Astrocyte (in vitro differentiated cells and primary cell): ENCODE data around the gene FSTL3. TPM values are rescaled to one million over a fixed set of nuclear protein-coding genes. Genes with fewer than 3 reads are reported as not detected.

ENCODE experiments used
- DNase-seq: peaks from one replicate; pipeline ENCODE4 v3.0.0-alpha.2; 2010; ENCODE audit warnings: low read depth
- FAIRE-seq: peaks from 2 replicates; lab custom pipeline; 2011; peaks lifted over from hg19 to GRCh38; lab: Jason Lieb, UNC
- H2AFZ ChIP-seq: 2 replicates; pipeline ENCODE4 v1.6.0; 2012; ENCODE audit warnings: low read depth, low read length, inconsistent platforms
- H3K27ac ChIP-seq: 2 replicates; pipeline ENCODE4 v1.5.1; 2011; ENCODE audit warnings: low read depth, low read length, inconsistent platforms
- H3K27me3 ChIP-seq: 2 replicates; pipeline ENCODE4 v1.6.0; 2011; ENCODE audit warnings: low read length, inconsistent platforms; ENCODE audit not compliant: insufficient read depth
- H3K36me3 ChIP-seq: 2 replicates; pipeline ENCODE4 v1.5.1; 2011; ENCODE audit warnings: low read length, inconsistent platforms; ENCODE audit not compliant: insufficient read depth
- H3K4me1 ChIP-seq: 2 replicates; pipeline ENCODE4 v1.5.1; 2011; ENCODE audit warnings: low read length, inconsistent platforms; ENCODE audit not compliant: insufficient read depth
- H3K4me2 ChIP-seq: 2 replicates; pipeline ENCODE4 v1.6.0; 2012; ENCODE audit warnings: low read length, inconsistent platforms
- H3K4me3 ChIP-seq: 2 replicates; pipeline ENCODE4 v1.5.1; 2011; ENCODE audit warnings: low read depth, mild to moderate bottlenecking, low read length, inconsistent platforms; ENCODE audit not compliant: insufficient read depth
- H3K79me2 ChIP-seq: 2 replicates; pipeline ENCODE4 v1.6.0; 2012; ENCODE audit warnings: mild to moderate bottlenecking, low read length, inconsistent platforms; ENCODE audit not compliant: insufficient read depth
- H3K9ac ChIP-seq: 2 replicates; pipeline ENCODE4 v1.6.0; 2012; ENCODE audit warnings: mild to moderate bottlenecking, low read length, inconsistent platforms
- H3K9me3 ChIP-seq: 2 replicates; pipeline ENCODE4 v1.5.1; 2012; ENCODE audit warnings: low read depth, mild to moderate bottlenecking, low read length, inconsistent platforms; ENCODE audit not compliant: insufficient read depth
- H4K20me1 ChIP-seq: 2 replicates; pipeline ENCODE4 v1.6.0; 2012; ENCODE audit warnings: low read length, inconsistent platforms; ENCODE audit not compliant: insufficient read depth
- H3K27ac Mint-ChIP-seq: one replicate; pipeline ENCODE4 v1.8.0; 2021; ENCODE audit warnings: mild to moderate bottlenecking, mixed read lengths; ENCODE audit not compliant: unreplicated experiment
- H3K27me3 Mint-ChIP-seq: one replicate; pipeline ENCODE4 v1.8.0; 2021; ENCODE audit warnings: low read depth, mixed read lengths; ENCODE audit not compliant: unreplicated experiment
- H3K36me3 Mint-ChIP-seq: one replicate; pipeline ENCODE4 v1.8.0; 2021; ENCODE audit warnings: low read depth, mixed read lengths; ENCODE audit not compliant: unreplicated experiment
- H3K4me1 Mint-ChIP-seq: one replicate; pipeline ENCODE4 v1.8.0; 2021; ENCODE audit warnings: low read depth, mixed read lengths; ENCODE audit not compliant: unreplicated experiment
- H3K4me3 Mint-ChIP-seq: one replicate; pipeline ENCODE4 v1.8.0; 2021; ENCODE audit warnings: mild to moderate bottlenecking, moderate library complexity, mixed read lengths; ENCODE audit not compliant: unreplicated experiment
- H3K9me3 Mint-ChIP-seq: one replicate; pipeline ENCODE4 v1.8.0; 2021; ENCODE audit warnings: mild to moderate bottlenecking, mixed read lengths; ENCODE audit not compliant: unreplicated experiment
- CTCF ChIP-seq: IDR thresholded peaks from 2 replicates; pipeline ENCODE4 v1.5.1; 2011; ENCODE audit warnings: low read depth, mild to moderate bottlenecking, inconsistent platforms, low read length, moderate library complexity; ENCODE audit not compliant: insufficient read depth
- EZH2 ChIP-seq: IDR thresholded peaks from 2 replicates; pipeline ENCODE4 v1.6.1; 2012; ENCODE audit warnings: mild to moderate bottlenecking, low read length, inconsistent platforms; ENCODE audit not compliant: insufficient read depth
- total RNA-seq: library from RNA; stranded (reverse); gene quantifications from 2 replicates; pipeline ENCODE4 v1.2.1, GENCODE V29; 2021

The FSTL3 gene
- total RNA-seq, 1 donor from 2014 or later = 72.0 TPM

- no peak overlapping the region for H3K4me3 Mint-ChIP-seq
- H3K9me3 ChIP-seq = no peaks in the 10 kb centered on the region
Measured at GRCh38 chr19:634975-635652, 41.1 kb upstream of the FSTL3 start.

GRCh38 chr19:638906-639252 is 37.3 kb upstream of the FSTL3 start:
- H3K9me3 Mint-ChIP-seq = no peaks in the 10 kb centered on the region
- H3K36me3 Mint-ChIP-seq = no peaks in the 10 kb centered on the region

More at GRCh38 chr19:634975-635652, 41.1 kb upstream of the FSTL3 start:
- no peaks in the 10 kb centered on the region for H3K36me3 ChIP-seq
- H3K4me1 ChIP-seq = peaks cover 24% of the 10 kb centered on the region
- H3K9ac ChIP-seq = no peak overlapping the region
- Mint-ChIP-seq H3K36me3 (peaks cover 2% of the 10 kb centered on the region), H3K27me3 (peaks cover 8% of the 10 kb centered on the region), H3K27ac (no peak overlapping the region), H3K9me3 (no peaks in the 10 kb centered on the region), H3K4me1 (peaks cover 6% of the 10 kb centered on the region)
- peaks cover 3% of the 10 kb centered on the region for H4K20me1 ChIP-seq
- FAIRE-seq (no peak), DNase-seq (no peak)
- H3K4me2 ChIP-seq = no peak overlapping the region
- peaks cover 38% of the 10 kb centered on the region for H3K79me2 ChIP-seq
- H3K27me3 ChIP-seq = no peaks in the 10 kb centered on the region
- no peak overlapping the region for H2AFZ ChIP-seq
- H3K27ac ChIP-seq = no peak overlapping the region
- no peak for TF ChIP-seq CTCF
- no peak overlapping the region for H3K4me3 ChIP-seq

More at GRCh38 chr19:638906-639252, 37.3 kb upstream of the FSTL3 start:
- Histone ChIP-seq H3K9me3 (no peaks in the 10 kb centered on the region), H3K27ac (no peak overlapping the region), H3K4me3 (no peak overlapping the region), H3K36me3 (no peaks in the 10 kb centered on the region), H4K20me1 (peaks cover 3% of the 10 kb centered on the region), H3K9ac (peak overlapping the region; percentile 59), H3K4me2 (peak overlapping the region; percentile 90), H2AFZ (no peak overlapping the region), H3K27me3 (no peaks in the 10 kb centered on the region), H3K4me1 (peaks cover 14% of the 10 kb centered on the region), H3K79me2 (peaks cover 9% of the 10 kb centered on the region)
- Mint-ChIP-seq H3K4me3 (peak overlapping the region; percentile 81), H3K4me1 (peaks cover 2% of the 10 kb centered on the region), H3K27me3 (peaks cover 8% of the 10 kb centered on the region), H3K27ac (no peak overlapping the region)
- no peak for FAIRE-seq
- no peak for DNase-seq
- no peak for TF ChIP-seq CTCF
- no peak for TF ChIP-seq EZH2
